GM18498 (cell line): ENCODE measurements around the gene EHBP1.

Experiments used
- ATAC-seq: cut with Tn5 transposase; IDR thresholded peaks from one replicate; pipeline ENCODE4 v1.9.1; 2021; ENCODE audit warnings: mild to moderate bottlenecking, moderate library complexity; ENCODE audit not compliant: unreplicated experiment

The EHBP1 gene

DNA sequence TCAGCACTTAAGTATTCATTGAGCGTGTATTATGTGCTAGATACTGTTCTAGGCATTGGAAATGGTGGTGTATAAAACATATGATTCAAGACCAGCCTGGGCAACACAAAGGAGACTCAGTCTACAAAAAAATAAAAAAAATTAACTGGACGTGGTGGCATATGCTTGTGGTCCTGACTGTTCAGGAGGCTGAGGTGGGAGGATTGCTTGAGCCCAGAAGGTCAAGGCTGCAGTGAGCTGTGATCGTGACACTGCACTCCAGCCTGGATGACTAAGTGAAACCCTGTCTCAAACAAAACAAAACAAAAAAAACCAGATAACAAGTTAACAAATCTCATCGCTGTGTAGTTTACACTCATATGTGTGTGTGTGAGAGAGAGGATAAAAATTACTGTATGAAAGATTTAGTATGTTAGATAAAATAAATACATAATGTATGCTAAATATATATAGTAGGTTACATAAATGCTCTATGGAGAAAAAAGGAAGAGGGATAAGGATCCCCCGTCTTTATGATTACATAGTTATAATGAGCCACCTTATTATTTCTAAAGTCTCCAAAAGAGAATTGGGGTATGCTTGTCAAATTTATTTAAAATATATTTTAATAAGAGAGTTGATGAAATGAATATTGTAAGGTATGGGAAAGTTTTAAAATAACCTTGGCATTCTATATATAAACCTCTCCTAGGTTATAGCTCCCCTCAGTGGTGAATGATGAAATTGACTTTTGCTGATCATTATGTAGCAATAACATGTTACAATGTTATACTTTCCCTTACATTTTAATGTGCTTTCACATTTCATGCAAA is 69.2 kb downstream of the EHBP1 start:
- no peak for ATAC-seq

DNA sequence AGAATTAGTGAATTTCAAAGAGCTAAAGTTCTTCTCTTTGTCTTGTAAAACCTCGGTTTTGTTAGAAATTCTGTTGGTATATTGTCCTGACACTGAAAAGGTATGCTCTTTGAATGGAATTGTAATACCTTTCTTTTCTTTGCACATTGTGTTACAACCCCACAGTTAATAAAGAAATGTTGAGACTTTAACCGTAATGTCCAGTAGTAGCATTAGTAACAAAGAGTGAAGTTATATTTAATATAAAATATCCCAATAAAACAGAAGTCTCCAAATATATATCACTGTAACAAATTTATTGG is 69.8 kb downstream of the EHBP1 start:
- no peak for ATAC-seq

DNA sequence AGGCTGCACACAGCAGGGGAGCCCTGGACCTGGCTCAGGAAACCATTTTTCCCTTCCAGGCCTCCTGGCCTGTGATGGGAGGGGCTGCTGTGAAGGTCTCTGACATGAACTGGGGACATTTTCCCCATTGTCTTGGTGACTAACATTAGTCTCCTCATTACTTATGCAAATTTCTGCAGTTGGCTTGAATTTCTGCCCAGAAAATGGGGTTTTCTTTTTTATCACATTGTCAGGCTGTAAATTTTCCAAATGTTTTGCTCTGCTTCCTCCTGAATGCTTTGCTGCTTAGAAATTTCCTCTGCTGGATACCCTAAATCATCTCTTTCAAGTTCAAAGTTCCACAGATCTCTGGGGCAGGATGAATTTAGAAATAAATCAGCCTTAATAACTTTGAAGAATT is 78.2 kb downstream of the EHBP1 start:
- no peak for ATAC-seq

DNA sequence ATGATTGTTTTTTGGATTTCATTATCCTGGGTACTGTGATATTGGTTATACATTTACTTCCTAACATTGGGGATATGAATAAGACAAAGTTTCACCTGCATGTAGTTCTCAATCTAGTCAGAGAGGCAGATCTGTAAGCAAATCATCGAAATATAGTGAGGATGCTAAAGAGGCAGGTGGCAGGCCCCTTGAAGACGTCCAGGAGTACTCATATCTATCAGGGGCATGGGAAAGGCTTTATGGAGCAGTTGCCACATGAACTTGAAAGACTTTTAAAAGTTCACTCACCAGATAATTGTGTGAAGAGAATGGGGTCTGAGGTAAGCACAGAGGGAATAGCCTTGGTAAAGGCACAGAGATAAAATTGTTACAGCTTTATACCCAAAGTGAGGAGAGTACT is 78.8 kb downstream of the EHBP1 start:
- ATAC-seq = no peak

DNA sequence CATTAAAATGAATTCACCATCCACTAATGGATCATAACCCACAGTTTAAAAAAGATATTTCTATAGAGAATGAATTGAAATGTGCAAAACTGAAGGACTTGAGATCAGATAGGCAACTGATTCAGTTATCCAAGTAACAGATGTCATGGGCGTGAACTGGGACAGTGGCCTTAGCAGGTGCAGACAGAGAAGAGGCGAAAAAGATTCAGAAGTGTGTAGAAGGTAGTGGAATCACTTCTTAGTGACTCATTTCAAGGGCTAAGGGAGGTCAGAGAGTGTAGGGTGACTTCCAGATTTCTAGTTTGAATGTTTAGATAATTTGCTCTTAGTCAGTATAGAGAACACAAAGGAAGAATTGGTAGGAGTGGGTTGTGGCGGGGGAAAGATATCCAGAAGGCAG is 79.7 kb downstream of the EHBP1 start:
- ATAC-seq = no peak

DNA sequence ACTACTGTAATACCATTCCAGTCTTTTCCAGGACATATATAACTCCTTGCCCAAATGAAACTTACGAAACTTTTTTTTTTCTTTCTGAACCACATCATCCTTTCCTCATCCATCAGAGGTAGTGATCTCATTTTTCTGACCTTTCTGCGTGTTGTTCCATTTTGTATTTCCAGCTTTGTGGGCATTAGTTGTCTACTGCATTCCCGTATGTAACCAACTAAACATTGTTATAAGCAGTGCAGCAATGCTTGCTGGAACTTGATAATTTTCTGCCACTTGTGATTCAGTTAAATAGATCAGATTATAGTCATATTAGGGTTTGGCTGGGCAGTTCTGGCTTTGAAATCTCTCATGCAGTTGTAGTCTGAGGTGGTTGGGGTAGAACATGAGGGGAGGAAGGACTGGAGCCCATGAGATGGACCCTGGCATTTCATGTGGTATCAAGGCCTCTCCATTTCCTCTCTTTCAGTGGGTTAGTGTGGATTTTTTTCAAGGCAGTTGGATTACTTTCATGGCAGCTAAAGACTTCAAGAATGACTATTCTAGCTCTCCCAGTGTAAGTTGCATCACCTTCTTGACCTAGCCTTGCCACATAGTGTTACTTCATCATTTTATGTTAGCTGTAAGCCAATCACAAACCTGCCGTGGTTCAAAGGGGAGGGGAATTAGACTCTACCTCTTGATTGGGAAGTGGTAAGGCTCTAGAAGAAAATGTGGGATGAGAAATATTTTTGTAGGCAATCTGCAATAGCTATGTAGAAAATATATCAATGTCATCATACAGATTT is 80.5 kb downstream of the EHBP1 start:
- no peak for ATAC-seq

DNA sequence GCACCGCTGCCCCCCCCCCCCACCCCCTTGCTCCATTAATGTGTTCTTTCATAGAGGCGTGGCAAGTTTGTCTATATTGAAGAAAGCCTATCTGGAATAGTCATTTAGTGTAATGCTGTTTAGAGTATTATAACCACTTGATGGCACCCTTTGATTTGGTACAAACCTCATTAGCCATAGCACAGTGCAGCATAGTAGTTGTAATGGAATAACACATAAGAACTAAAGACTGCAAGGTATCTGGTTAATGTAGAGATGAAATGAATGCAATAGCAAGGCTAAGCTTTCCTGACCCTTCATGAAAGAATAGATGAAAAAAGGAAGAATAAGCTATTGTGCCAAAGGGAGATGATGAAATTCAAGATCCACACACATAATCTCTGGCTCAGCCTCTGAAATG is 81.9 kb downstream of the EHBP1 start:
- peak; percentile 81 for ATAC-seq

DNA sequence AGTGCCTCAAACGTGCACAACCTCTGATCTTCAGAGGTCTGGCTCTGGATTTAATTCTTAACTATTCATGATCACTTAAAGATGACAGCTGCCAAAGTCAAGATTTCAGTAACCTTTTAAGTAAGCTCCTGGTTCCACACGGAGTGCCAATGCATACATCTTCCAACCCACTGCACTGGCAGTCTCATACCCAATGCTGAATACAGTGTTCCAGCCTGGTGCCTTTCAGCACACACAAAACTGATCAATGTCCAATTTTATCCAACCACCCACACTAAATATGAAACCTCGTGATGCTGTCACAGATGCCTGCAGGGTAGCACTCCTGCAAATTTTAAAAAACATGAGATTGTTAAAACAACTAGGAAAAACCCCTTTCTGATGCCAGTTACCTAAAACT is 84.0 kb downstream of the EHBP1 start:
- ATAC-seq = no peak

DNA sequence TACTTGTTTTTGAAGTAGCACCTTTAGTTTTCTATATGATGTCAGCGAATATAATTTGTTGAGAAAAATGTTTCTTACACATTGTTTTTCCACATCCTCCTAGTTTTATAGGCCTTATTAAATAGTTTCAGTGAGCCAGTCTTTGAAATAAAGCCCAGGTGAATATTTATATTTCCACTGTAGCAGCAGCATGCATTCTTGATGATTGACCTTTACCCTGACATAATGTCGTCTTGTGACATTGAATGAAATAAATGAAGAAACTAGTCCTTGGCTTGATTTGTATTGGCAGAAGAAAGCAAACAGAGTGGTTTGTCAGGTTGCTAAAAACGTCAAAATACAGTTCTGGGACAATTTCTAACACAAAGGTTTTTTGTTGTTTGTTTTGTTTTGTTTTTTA is 84.4 kb downstream of the EHBP1 start:
- ATAC-seq = no peak

DNA sequence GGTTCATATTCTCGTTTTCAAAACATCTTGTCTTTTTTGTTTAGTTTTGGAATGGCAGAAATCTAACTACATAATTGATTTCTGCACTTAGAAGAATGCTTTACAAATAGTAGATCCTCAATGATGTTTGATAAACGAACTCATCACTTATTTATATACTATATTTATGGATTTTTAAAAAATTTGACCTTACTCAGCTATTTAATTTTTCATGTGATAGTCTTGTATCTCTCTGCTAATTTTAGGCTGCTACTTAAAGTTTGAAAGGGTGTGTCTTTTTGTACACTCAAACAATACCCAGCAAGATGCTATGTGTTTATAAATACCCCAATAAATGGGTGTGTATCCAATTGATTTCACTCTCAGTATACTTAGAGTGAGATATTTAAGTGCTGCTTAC is 86.9 kb downstream of the EHBP1 start:
- ATAC-seq = no peak

DNA sequence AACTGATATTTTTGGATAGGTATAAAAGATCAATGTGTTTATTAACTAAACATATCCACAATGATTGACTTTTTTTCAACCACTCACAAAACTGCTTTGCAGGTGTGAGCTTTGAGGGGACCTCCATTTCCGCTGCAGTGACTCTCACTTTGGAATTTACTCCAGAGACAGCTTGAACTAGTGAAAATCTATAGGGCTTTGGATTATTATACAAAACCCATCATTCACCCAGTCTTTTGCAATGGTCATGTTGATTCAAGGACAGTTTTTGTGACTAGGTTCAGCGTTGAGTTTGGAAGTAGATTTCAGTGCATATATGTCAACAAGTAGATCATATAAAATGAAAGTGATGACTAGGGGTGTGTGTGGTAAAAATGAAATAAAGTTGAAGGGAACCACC is 87.7 kb downstream of the EHBP1 start:
- no peak for ATAC-seq

DNA sequence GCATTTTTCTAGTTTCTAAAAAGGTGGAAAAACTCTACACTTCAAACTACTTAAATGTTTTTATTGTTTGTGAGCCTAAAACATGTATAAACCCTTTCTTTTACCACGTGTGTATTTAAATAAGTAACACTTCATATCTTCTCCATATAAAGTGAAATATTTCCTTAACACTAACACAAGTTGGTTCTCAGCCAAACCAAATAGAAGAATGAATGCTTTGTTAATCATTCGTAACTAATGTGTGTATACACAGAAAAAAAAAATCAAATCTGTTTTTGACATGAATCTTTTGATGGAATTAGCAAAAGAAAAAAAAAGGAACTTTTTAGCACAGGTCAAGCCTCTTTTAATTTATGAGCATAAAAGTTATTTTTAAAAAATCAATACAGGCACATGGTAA is 89.3 kb downstream of the EHBP1 start:
- no peak for ATAC-seq

DNA sequence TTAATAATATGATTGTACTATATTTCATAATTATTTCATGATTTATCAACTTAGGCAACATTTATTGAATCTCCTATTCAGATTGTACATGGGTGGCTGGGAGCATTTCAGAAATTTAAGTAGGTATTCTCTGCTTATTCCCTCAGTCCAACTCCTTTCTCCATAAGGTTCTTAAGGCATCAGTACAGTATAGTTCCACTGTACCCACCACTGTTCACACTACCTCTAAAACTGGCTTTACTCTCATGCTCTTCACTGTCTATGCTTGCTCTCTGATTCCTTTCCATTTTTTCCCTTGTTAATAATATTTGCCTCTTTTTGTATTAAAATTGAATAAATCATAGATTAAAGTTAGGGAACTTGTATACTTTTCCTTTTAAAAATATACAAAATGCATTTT is 89.8 kb downstream of the EHBP1 start:
- no peak for ATAC-seq

DNA sequence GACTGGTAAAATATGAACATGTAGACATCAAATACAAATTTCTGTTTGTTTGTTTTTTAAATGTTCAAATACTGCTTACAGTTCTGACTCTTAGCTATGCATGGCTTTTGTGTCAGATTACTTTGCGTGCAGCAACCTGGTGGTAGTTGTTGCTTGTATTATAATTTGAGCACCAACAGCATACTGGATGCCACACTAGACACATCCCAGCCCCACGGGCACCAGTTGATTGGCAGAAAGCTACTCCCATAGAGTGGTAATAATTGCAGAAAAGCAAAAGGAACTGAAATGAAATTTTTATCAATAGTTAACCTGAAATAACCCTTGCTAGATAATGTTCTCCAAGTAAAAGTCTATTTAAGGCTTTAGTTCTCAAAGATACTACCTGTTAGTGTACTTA is 91.6 kb downstream of the EHBP1 start:
- no peak for ATAC-seq

DNA sequence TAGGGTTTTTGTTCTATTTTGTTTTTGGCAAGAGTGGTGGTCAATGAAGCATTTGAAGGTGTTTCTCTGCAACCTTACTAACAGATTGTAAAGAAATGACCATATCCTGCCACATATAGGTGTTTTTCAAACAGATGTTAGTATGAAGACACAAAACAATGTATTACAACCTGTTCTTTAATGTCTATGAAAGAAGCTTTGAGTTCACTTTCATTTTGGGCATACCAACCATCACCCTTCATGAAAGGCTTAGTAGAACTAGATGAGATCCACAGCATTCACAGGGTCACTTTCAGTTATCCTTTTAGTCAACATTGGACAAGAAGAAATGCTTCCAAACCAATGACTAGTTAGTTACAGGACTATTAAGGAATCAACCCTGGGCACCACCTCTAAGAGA is 95.1 kb downstream of the EHBP1 start:
- peak; percentile 59 for ATAC-seq

DNA sequence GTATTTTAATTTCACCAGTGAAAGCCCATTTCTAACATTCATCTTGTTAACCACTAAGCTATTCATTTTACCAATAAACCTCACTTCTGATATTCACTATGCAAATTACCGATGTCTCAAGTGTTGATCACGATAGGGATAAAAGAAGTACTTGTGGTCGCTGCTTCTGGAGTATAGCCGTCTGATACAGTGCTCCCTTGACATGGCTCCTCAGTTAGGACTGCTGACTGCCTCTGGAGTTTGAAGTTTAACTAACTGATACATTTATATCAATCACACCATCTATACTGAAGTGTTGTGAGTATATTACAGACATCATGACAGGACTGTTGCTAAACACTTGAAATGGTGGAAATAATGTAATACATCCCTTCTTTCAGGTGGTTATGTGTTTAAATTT is 95.6 kb downstream of the EHBP1 start:
- no peak for ATAC-seq

DNA sequence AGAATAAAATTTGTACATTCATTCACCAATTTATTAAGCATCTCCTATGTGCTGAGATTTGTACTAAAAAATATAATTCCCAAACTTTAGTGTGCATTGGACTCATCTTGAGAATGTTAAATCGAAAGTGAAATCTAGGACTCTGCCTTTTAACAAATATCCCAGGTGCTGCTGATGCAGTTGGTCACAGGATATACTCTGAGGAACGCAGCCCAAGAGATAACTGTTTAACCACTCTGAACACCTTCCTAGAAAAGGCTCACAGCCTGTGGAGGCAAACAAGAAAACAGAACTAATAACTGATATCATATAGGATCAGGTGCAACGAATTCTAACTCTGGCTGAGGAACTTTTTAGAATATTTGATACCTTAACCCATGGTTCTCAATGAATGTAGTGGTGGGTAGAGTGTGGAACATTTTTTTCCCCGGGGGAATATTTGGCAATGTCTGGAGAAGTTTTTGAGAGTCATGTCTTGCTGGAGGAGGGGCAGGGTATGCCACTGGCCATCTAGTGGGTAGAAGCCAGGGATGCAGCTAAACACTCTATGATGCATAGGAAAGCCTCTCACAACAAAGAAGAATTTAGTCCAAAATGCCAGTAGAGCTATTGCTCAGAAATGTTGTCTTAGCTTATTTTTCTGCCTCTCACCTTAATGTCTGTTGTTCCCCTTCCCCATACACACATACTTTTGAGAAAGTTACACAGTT is 96.5 kb downstream of the EHBP1 start:
- no peak for ATAC-seq

DNA sequence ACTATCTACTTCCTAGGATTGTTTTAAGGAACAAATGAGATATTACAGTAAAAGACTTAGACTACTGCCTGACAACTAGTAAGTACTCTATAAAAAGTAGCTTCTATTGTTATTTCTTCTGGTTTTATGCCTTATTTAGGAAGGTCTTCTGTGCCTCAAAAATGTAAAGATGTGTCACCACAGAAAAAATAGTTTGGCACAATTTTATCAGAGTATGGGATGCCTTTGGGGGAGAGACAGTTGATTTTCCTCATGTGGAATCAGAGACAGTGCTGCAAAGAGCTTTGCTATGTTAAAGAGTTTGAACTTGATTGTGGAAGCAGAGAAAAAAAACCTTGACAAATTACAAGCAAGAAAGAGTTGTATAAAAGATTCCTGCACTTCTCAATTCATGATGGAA is 98.4 kb downstream of the EHBP1 start:
- no peak for ATAC-seq

DNA sequence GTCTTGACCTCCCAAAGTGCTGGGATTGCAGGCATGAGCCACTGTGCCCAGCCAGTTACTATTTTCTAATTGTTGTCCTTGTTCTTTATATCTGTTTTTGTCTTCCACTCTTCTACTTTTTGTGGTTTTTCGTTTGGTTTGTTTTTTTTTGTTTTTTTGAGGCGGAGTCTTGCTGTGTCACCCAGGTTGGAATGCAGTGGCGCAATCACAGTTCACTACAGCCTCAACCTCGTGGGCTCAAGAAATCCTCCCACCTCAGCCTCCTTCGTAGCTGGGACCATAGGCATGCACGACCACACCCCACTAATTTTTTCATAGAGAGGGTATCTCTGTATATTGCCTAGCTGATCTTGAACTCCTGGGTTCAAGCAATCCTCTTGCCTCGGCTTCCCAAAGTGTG is 100.7 kb downstream of the EHBP1 start:
- no peak for ATAC-seq

DNA sequence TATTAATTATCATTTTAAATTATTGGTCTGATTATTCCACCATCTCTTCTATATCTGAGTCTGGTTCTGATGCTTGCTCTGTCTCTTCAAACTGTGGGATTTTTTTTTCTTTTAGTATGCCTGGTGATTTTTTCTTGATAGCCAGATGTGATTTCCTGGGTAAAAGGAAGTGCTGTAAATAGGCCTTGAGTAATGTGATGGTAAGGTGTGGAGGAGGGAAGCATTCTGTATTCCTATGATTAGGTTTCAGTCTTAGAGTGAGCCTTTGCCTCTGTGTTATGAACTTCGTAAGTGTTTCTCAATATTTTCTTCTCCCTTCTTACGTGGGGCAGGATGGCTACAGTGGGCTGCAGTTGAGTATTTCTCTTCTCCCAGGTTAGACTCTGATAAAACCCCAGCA is 103.0 kb downstream of the EHBP1 start:
- no peak for ATAC-seq

DNA sequence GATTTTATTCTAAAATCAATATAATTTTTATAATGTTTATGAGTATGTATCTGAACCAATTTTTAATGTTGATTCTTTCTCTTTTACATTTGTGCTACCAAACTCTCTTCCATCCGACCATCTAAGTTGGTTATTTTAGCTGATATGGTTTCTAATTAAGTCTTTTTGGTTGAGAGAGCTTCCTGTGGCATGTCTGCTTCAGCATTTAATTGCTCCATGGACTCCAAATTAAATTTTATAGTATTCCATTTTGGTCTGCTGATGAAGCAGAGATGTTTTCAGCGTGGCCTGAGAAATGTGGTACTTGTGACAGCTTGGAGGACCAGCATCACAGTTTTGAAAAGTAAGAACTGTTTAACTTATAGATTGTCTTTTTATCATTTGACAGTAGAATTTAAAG is 105.6 kb downstream of the EHBP1 start:
- no peak for ATAC-seq

DNA sequence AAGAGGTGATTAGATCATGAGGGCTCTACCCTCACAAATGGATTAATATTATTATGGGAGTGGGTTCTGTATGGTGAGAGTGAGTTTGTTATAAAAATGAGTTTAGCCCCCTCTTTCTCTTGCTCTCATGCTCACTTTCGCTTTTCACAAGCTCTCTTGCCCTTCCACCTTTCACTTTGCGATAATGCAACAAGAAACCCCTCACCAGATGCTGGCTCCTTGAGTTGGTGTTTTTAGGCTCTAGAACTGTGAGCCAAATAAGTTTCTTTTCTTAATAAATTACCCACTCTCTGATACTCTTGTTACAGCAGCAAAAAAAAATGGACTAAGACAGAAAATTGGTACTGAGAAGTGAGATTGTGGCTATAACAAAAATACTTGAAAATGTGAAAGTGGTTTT is 106.5 kb downstream of the EHBP1 start:
- ATAC-seq = peak; percentile 57
